ENCODE results near the gene RAB12.

DNA sequence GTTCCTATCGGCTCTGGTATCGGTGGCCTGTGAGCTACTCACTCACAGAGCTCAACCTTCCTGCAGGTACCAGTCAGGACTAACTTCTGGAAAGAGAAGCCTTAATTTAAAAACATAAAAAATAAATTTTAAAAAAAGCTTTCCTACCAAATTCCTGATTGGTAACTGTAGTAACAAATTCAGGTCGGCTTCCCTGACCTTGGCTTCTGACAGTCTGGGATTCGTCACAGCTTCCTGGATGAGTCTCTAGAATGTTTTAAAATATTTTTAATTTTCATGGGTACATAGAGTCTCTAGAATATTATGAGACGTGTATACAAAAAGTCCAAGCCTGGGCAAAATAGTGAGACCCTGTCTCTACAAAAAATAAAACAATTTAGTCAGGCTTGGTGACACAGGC lies 51.1 kb downstream of the RAB12 start:
- no peak for TF ChIP-seq EZH2 (IDR thresholded peaks at IDR 0.05; ENCODE audit: low read depth)
- TF ChIP-seq, protein P1, sequence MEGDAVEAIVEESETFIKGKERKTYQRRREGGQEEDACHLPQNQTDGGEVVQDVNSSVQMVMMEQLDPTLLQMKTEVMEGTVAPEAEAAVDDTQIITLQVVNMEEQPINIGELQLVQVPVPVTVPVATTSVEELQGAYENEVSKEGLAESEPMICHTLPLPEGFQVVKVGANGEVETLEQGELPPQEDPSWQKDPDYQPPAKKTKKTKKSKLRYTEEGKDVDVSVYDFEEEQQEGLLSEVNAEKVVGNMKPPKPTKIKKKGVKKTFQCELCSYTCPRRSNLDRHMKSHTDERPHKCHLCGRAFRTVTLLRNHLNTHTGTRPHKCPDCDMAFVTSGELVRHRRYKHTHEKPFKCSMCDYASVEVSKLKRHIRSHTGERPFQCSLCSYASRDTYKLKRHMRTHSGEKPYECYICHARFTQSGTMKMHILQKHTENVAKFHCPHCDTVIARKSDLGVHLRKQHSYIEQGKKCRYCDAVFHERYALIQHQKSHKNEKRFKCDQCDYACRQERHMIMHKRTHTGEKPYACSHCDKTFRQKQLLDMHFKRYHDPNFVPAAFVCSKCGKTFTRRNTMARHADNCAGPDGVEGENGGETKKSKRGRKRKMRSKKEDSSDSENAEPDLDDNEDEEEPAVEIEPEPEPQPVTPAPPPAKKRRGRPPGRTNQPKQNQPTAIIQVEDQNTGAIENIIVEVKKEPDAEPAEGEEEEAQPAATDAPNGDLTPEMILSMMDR (conservative IDR thresholded peaks at IDR 0.05): no peak
